PFSK-1 (cell line): ENCODE data around the gene SPATA12.

ENCODE experiments used
- SIN3A ChIP-seq: IDR thresholded peaks from 2 replicates; pipeline ENCODE4 v1.6.1; 2012; ENCODE audit warnings: mild to moderate bottlenecking, low read length, moderate library complexity, borderline replicate concordance; ENCODE audit not compliant: insufficient read depth
- TAF1 ChIP-seq: IDR thresholded peaks from 2 replicates; pipeline ENCODE4 v1.6.1; 2012; ENCODE audit warnings: low read length, control low read depth, borderline replicate concordance; ENCODE audit not compliant: insufficient read depth

GRCh38 chr3:57048728-57049127 is 11.7 kb upstream of the SPATA12 start:
- TF ChIP-seq SIN3A (no peak), TAF1 (no peak)
